Lower leg skin (tissue), 3 donors: ENCODE results near the gene GSC2.

Experiments used
- POLR2A ChIP-seq, 2 donors: fragments of 450-650 bp; IDR thresholded peaks; one replicate each; pipeline ENCODE4 v1.6.1; 2016 to 2017; ENCODE audit warnings: antibody characterized with exemption in 2 of 2, mild to moderate bottlenecking in 1 of 2, moderate library complexity in 1 of 2
- TF ChIP-seq, protein P1 (sequence below), 3 donors: fragments of 450-650 bp; IDR thresholded peaks; one replicate each; pipeline ENCODE4 v1.5.1; 2016; ENCODE audit warnings: antibody characterized with exemption in 3 of 3, mild to moderate bottlenecking in 3 of 3, moderate library complexity in 2 of 3

GRCh38 chr22:19151329-19152191 lies 1.5 kb upstream of the GSC2 start:
- no peak for TF ChIP-seq POLR2A (IDR thresholded peaks at IDR 0.05)
- TF ChIP-seq, protein P1, sequence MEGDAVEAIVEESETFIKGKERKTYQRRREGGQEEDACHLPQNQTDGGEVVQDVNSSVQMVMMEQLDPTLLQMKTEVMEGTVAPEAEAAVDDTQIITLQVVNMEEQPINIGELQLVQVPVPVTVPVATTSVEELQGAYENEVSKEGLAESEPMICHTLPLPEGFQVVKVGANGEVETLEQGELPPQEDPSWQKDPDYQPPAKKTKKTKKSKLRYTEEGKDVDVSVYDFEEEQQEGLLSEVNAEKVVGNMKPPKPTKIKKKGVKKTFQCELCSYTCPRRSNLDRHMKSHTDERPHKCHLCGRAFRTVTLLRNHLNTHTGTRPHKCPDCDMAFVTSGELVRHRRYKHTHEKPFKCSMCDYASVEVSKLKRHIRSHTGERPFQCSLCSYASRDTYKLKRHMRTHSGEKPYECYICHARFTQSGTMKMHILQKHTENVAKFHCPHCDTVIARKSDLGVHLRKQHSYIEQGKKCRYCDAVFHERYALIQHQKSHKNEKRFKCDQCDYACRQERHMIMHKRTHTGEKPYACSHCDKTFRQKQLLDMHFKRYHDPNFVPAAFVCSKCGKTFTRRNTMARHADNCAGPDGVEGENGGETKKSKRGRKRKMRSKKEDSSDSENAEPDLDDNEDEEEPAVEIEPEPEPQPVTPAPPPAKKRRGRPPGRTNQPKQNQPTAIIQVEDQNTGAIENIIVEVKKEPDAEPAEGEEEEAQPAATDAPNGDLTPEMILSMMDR (IDR thresholded peaks at IDR 0.05) = no peak
